OCI-LY1 (cell line): ENCODE data around the gene ARID3A.
"Not testable (repeated sequence)": the region's sequence is repeated elsewhere in the genome, so short reads cannot be mapped to it uniquely, and the experiment has no call there.

Source experiments
- EZH2 ChIP-seq: fragments of 200-600 bp; sonication (generic), shearing (Covaris generic); IDR thresholded peaks from 2 replicates; pipeline ENCODE4 v1.8.0; 2017; ENCODE audit warnings: borderline replicate concordance, mixed run types, mild to moderate bottlenecking, antibody characterized with exemption, low read length, moderate library complexity, mixed read lengths
- TF ChIP-seq, protein P1 (sequence below): fragments of 200-600 bp; sonication (generic), shearing (Covaris generic); IDR thresholded peaks from 2 replicates; pipeline ENCODE4 v1.5.1; 2017; ENCODE audit warnings: mild to moderate bottlenecking, antibody characterized with exemption, low read length, moderate library complexity, mixed read lengths

DNA sequence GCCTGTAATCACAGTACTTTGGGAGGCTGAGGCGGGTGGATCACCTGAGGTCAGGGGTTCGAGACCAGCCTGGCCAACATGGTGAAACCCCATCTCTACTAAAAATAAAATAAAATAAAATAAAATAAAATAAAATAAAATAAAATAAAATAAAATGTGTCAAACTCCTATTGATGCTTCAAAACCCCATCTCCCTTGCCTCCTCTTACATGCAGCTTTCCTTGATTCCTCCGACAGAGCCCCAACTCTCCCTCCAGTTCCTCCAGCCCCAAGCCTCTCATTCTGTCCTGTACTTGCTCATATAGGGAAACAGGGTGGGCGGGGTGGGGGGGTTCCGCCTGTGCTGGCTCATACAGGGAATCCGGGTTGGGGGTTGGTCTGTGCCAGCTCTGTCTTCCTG lies 99.2 kb downstream of the ARID3A start:
- not testable (repeated sequence) for TF ChIP-seq EZH2
- TF ChIP-seq, protein P1, sequence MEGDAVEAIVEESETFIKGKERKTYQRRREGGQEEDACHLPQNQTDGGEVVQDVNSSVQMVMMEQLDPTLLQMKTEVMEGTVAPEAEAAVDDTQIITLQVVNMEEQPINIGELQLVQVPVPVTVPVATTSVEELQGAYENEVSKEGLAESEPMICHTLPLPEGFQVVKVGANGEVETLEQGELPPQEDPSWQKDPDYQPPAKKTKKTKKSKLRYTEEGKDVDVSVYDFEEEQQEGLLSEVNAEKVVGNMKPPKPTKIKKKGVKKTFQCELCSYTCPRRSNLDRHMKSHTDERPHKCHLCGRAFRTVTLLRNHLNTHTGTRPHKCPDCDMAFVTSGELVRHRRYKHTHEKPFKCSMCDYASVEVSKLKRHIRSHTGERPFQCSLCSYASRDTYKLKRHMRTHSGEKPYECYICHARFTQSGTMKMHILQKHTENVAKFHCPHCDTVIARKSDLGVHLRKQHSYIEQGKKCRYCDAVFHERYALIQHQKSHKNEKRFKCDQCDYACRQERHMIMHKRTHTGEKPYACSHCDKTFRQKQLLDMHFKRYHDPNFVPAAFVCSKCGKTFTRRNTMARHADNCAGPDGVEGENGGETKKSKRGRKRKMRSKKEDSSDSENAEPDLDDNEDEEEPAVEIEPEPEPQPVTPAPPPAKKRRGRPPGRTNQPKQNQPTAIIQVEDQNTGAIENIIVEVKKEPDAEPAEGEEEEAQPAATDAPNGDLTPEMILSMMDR, result not testable (repeated sequence)
